GM21515 (cell line): ENCODE measurements around the gene FILIP1.

Experiments used
- ATAC-seq: cut with Tn5 transposase; IDR thresholded peaks from one replicate; pipeline ENCODE4 v1.9.1; 2021; ENCODE audit not compliant: unreplicated experiment

The FILIP1 gene

DNA sequence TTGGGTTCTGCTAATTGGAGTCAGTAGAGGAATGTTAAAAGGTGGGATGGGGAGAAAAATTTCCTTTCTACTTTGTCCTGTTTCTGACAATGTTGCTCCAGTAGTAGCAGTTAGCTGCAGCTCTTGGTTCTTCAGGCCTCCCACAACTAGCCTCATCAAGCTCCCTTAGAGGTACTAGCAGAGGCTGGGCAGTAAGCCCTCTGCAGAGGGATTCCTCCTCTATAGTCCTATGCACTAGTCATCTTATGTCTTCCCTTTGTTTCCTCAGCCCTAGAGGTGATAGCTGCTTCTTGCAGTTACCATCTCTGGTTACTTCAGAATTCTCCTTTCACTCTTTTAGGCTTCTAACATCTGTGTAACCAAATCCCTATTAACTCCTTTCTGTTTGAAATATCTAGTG is 99.8 kb downstream of the FILIP1 start:
- ATAC-seq = no peak

DNA sequence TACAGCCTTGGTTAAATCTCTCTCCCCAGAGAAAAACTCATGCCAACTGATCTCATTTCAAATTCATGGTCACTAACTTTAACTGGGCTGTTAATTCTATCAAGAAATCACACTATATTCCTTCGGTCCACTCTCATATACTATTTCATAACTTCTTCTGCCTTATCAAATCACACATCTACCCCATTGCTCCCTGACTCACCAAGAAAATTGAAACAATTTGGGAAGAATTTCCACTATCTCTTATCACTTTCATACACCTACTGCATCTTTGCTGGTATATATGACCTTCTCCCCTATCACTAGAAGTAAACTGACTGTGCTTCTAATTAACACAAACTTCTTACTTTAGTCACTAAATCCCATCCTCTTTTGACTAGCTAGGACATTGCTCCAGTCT is 102.3 kb downstream of the FILIP1 start:
- no peak for ATAC-seq

DNA sequence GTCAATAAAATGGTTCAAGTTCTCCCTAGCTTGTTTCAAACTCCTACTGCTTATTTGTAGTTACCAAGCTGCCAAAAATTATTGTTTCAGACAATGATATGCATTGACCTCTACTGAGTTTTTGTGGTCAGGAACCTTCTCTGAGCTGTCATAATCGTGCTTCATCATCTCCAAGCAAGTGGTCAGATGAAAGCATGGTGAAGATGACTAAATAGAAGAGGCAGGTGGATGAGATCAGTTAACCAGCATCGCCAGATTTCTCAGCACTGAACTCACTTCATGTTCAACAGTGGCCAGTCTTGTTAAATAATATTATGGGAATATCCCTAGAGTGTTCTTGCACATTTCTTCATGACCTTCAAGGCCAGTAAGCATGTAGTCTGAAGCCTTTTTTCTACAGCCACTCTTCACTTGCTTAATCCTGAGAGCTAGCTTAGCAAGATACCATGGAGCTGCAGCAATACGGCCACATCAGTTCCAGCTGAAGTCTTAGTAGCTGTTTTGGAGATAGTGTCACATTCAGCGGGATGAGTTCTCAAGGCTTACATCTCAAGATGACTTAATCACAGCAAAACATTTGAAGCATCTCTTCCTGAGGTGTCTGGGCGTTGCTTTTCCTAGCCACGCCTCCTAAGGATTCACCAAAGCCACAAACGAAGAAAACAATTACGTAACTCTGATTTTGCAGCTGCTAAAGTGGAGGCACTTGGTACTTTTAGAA is 107.4 kb downstream of the FILIP1 start:
- ATAC-seq = no peak

DNA sequence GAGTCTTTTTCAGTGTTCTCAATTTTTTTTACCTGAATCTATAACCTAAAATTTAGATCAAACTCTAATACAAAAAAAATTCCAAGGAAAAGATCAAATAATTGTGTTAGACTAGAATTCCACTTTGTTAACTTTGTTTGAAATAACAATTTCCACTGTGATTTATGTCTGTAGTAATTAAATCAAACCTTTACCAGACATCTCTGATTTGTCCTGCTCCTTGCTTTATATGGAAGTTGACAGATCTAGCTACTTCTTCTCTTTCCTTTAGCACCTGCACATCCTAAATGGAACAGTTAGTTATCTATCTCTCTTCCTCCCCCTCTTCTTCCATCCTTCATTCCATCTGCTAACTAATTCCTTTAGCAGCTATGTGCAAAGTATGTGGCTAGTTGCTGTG is 109.5 kb downstream of the FILIP1 start:
- no peak for ATAC-seq

DNA sequence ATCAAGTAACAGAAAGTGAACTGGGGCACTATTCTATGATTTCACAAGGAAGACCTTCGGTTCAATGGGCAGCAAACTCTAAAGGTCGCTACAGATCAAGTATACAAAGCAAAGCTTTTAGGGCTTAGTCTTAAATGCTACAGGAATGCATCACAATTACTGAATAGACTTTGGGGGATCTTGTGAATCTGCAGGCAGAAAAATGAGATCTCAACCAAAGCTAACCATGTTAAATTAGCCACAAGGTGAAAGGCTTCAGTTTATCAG is 111.0 kb downstream of the FILIP1 start:
- ATAC-seq = no peak

DNA sequence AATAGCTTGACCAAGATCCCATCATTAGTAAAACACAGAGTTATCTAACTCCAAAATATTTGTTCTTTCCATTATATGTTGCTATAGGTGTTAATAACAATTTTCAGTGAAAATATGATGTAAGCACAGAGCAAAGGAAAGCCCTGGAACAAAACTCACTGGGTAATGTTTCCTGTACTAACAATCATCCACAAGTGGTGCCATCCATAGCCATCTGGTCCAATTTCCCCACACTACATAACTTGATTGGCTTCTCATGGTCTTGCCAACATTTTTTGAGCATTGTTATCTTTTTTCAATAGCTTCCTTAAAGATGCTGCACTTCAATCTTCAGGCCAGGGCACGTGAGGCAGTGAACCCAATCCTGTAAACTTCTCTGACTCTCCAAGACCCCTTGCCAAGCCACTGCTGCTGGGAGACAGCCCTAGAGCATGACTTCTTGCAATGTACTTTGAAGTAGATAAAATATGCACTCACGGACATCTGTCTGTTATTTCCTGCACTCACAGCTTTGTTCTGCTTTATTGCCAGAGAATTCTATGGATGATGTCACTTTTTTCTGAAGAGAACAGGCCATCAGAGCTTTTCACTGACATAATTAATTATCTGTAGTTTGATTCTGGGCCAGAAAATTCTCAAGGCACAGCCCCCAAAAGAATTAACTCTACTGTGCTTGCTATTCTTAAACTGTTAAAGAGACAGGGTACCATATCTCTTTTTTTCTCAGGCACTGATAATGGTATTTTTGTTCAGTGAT is 111.5 kb downstream of the FILIP1 start:
- no peak for ATAC-seq

DNA sequence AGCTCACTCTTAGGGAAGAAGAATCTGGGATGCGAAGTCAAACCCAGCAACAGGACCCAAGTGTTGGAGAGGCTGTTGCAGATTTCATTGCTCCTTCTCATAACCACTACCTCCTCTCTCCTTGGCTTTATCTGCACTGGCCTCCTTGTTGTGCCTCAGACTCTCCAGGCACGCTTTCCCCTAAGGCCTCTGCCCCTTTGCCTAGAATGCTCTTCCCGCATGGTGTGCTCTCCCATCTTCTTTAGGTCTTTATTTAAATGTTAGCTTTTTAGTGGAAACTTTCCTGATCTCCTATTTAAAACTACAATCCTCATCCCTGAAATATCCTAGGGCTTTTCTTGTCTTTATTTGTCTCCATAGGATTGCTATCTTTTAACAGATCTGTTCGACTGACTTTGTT is 114.1 kb downstream of the FILIP1 start:
- ATAC-seq = no peak

DNA sequence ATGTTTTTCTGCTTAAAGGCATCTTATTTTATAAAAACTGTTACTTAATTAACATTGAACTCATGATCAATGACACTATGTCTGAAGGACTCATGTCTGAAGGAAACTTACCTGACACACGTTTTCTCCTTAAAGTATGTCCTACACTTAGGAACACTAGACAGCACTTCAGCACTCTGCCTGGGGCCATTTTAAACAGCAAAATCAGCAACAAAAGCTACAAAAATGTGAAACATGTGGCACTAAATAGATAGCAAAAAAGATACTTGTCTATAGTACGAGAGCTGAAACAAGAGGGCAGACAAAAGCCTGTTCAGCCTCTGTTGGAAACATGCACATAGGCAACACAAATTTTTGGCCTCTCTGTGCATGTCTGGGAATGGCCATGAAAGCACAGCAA is 115.5 kb downstream of the FILIP1 start:
- ATAC-seq = no peak

DNA sequence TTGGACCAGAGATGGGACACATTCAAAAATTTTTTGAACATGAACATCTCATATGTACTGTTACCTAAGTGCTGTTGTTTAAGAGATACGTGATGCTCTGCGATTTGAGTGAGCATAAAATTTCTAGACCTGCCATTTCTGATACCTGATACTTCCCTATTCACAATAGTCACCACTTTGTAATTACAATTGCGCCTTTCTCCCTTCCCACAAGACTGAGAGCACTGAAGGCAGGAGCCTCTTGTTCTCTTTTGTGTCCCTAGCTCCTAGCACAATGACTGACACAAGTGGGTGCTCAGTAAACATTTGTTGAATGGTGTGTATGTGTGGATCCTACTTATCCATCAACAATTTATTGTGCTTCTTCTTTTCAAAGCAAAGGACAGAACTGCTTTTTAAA is 116.2 kb downstream of the FILIP1 start:
- no peak for ATAC-seq

DNA sequence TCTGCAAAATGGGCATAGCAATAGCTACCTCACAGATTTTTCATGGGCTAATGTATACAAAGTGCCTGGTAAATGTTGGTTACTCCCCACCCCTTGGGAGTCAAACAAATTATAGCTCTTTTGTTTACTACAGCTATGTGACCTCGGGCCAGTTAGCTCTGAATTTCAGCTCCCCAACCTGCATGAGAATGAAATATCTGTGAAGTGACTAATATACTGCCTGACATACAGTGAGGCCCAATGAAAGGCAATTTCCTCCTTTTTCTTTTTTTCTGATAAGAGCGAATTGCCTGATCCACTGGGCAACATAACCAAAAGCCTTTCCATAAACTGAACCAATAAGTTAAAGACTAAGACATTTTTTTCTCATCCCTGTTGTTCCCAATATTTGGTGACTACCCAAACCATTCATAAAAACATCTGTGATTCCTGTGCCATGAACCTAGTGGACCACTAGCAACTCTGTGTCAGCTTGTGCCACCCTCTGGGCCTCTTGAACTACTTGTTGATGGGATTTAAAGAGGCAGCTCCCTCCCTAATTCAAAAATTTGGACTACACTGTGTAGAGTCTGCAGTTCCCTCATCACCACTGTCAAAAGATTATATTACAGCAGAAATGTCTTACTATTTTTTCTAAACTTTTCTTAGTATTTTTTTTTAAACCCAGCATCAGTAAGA is 117.1 kb downstream of the FILIP1 start:
- ATAC-seq = no peak

DNA sequence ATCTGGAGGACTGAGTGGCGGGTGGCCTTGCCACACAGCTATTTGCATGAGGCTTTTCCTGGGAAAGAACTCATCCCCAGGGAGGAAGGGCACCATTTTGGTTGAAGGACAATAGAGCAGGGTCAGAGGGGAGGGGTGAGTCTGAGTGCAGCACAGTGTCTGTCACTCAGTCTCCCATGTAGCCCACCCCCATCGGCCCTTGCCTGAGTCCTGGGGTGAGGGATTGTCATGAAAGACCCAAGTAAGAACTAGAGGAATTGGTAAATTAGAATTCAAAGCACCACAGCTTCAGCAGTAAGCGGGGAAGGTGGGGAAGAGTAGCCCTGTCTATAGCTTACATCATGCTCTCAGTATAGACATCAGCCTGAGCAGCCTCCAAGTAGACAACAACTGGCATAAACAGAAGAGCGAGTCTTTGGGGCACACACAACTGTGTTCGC is 118.6 kb downstream of the FILIP1 start:
- no peak for ATAC-seq

DNA sequence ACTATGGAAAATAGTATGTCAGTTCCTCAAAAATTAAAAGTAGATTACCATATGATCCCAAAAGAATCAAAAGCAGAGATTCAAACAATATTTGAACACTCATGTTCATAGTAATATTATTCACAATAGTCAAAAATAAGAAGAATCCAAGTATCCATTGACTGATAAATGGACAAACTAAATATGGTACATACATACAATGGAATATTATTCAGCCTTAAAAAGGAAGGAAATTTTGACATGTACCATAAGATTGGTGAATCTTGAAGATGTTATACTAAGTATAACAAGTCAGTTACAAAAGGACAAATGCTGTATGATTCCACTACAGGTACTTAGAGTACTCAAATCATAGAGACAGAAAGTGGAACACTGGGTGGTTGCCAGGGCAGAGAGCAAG is 120.7 kb downstream of the FILIP1 start:
- no peak for ATAC-seq

DNA sequence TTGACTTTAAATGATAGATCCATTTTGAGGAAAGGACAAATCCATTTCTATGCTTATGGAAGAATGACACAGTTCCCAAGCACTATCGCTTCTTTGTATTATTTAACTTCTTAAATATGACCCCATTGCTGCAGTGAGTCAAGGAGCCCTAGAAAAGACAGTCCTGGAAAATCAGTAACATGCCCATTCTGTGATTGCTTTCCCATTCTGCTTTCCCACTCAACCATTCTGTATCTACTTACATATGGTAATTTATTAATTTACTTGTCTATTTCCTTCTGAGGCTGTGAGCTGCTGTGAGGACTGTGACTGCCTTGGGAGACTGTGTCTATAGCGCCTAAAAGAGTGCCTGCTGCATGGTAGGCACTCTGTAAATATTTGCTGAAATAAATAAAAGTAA is 123.6 kb downstream of the FILIP1 start:
- ATAC-seq = no peak

DNA sequence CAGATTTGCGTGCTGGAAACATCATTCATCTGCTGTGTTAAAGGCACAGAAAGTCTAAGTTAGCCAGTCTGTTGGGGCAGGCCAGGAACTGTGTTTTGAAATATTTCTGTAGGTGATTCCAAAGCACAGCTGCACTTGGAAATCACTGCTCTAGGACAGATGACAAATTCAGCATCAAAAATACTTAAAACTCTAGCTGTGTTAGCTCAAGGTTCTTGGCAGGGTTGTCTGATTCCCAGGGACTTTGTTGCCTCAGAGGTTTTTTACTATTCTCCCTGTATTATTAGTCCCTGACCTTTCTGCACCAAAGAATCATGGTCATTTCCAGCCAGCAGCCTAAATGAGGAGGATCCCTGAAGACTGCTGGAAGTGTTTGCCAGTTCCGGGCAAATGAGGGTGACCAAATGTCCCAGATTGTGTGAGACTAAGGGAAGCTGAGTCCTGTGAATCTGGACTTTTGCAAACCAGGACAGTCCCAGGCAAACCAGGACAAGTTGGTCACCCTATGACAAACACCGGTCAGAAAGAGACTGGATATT is 124.7 kb downstream of the FILIP1 start:
- ATAC-seq = no peak

DNA sequence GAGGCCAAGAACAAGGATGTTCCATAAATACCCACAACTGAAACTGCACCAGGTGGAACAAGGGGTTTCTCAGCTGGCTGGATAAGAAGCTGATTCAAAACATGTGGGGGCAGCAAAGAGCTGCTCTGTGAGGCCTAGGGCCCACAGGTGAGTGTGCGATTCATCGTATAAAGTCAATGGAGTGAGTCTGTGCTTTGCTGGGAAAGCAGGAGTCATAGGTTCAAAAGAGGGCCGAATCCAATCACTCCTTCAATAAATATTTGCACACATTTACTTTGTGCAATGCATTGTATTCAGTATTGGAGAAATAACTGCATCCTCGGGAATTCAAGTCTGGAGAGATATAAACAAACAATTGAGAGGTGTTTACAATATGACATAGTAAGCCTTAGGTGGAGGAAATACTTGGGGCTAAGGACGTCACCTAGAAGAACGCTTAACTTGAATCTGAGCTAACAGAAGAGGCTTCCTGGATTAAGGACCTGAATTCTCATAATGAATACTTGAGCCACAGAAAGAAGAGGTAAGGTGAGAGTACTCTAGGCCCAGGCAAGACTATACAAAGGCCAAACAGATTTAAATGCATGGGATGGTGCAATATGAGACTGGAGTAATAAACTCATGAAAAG is 125.3 kb downstream of the FILIP1 start:
- no peak for ATAC-seq

DNA sequence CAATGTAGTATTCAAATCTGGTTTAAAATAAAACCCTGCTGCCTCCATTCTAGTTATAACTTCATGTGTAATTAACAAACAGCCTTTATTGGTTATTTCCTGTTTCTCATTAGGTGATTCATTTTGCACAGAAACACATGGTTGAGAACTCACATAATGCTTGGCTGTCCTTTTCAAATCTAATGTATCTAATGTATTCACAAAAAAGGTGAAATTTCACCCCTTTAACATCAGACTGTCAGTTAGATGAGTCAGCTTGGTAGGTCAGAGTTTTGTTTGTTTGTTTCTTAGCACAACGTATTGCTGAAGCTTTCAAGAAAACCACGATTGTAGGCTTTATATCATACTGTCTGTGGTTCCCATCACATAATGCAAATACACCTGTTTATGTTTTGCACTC is 130.3 kb downstream of the FILIP1 start:
- no peak for ATAC-seq

DNA sequence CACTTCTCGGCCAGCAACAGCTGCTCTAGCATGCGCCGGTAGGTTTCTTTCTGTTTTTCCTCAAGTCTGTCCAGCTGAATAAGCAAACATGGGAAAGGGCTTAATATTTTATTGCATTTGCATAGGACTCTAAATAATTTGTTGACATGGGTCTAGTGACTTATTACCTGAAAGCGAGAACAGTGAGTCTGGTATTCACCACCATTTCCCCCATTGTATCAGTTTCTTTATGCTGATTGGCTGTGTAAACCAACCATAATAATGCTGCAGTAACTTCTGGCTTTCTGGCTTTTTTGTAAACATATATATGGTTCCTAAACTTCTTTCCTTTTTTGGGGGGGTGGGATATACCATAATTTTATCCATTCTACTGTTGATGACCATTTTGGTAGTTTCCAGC is 140.0 kb downstream of the FILIP1 start:
- no peak for ATAC-seq

DNA sequence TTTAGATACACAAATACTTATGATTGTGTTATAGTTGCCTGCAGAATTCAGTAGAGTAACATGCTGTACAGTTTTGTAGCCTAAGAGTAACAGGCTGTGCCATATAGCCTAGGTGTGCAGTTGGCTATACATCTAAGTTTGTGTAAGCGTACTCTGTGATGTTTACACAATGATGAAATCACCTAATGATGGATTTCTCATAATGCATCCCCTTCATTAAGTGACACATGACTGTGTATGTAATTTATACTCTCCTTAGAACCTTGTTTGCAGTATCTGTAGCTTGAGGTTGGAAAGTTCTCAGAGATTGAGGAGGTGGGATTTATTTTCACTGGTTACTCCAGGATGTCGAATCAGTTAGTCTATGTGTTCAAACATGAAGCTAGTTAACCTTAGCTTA is 142.0 kb downstream of the FILIP1 start:
- no peak for ATAC-seq

DNA sequence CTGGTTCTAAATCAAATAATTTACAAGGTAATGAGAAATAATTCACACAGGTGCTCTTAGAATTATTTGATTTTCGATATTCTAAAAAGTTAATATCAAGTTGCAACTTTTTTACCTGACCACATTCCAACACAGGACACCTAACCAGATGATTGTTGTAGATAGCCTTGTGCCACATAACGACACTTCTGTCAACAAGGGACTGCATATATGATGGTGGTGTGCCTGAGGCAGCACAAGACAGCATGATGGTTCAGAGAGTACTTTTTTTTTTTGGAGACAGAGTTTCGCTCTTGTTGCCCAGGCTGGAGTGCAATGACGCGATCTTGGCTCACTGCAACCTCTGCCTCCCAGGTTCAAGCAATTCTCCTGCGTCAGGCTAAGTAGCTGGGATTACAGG is 142.8 kb downstream of the FILIP1 start:
- no peak for ATAC-seq

DNA sequence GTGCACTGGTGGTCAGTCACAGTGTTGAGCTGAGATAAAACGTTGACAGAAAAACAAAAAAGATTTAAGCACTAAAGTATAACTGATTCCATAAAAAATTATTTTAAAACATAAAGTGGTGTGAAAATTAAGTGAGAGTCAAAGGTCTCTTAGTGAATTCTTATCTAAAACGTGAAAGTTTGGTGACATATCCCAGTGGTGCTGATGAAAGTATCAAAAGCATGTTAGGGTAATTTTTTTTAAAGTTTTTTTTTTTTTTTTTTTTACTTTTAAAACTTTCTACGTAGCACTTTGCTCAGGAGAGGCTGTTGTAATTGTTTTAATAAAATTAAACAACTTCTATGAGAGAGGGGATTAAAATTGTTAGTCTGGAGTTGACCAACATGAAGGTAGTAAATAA is 143.4 kb downstream of the FILIP1 start:
- no peak for ATAC-seq

DNA sequence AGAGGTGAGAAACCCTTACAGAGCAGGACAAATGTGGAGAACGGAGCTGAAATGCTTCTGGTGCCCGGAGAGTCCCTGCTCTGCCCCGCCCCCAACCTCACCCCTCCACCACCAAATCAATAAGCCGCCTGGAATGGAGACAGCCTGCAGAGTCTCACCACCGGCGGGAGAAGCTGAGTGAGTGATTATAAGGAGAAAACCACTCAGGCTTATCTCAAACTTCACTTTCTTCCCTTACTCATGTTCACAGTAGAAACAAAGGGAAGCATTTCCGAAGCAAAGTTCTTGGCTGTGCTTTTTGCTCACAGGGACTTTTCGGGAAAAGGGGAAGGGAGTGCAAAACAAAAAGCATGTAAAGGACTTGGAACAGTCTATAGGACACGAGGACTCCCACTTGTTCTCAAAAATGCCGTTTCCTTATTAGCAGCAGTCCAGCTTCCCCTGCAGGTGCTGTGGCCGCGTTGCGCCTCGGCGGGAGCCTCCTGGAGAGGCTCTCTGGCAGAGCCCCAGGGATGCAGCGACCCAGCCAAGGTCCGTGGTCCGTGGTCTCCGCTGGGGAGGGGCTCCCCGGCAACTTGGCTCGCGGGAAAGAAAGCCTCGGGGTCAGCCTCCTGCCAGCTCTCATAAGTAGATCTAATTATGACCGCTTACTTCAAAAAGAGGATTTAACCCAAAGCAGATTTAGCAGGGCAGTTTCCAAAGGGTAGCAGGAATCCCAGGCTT is 144.2 kb downstream of the FILIP1 start:
- ATAC-seq = no peak
